ENCODE data around the gene SPON1. TPM values are rescaled to one million over a fixed set of nuclear protein-coding genes. Genes with fewer than 3 reads are reported as not detected.

Gene SPON1
- polyA plus RNA-seq, 2 of the 4 experiments (the other 2 are of a cell fraction): not detected

DNA sequence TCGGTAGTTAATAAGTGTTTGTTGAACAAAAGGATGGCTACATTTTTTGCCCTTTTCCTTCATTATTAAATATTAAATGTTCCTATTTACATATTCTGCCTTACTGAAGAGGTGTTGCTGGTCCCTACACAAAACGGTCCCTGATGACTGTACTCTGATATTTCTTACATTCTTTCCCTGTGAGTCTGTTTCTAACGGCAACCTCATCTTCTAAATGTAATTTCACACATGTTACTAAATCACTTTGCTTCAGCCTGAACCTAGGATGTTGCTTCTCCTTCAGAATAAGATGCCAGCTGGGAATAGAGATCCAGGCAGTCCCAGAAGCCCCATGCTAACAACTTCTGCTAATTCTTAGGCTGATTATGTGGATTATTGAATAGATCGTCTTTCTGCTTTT is 50.3 kb downstream of the SPON1 start:
- ATAC-seq (no peak), FAIRE-seq (no peak), DNase-seq (ENCODE audit: low read depth in 1 of 2, low spot score in 1 of 2) (no peak)
- POLR2A ChIA-PET: no interaction called here
- H3K4me1 ChIP-seq: peaks cover 10% of the 10 kb centered on the region
- CTCF ChIA-PET: interaction anchor here (1.0 kb wide), 1 partner anchor 12 kb away, joined by 4 read pairs; no protein-coding TSS in a partner anchor
- H3K4me2 ChIP-seq: no peak overlapping the region
- WGBS (ENCODE audit: missing lambda C conversion rate): 70% methylated on average over 4 of the region's 4 CpGs
- TF ChIP-seq FOSB (CRISPR knock-in tag; IDR thresholded peaks at IDR 0.05): no peak
- TF ChIP-seq MAZ (IDR thresholded peaks at IDR 0.05; ENCODE audit: borderline replicate concordance, low read depth, low read length): no peak
- no peak for TF ChIP-seq CBX8 (IDR thresholded peaks at IDR 0.05)
- no peak for TF ChIP-seq GATA3 (IDR thresholded peaks at IDR 0.05; ENCODE audit: borderline replicate concordance)
- no peak for TF ChIP-seq FOSL2 (IDR thresholded peaks at IDR 0.05)
- TF ChIP-seq FOSL2 (CRISPR knock-in tag; IDR thresholded peaks at IDR 0.05): no peak
- no peak for TF ChIP-seq JUNB (IDR thresholded peaks at IDR 0.05)
- H3K9me3 ChIP-seq: no peaks in the 10 kb centered on the region
- no peak overlapping the region for H3K4me3 ChIP-seq
- no peak overlapping the region for H3K27ac ChIP-seq

DNA sequence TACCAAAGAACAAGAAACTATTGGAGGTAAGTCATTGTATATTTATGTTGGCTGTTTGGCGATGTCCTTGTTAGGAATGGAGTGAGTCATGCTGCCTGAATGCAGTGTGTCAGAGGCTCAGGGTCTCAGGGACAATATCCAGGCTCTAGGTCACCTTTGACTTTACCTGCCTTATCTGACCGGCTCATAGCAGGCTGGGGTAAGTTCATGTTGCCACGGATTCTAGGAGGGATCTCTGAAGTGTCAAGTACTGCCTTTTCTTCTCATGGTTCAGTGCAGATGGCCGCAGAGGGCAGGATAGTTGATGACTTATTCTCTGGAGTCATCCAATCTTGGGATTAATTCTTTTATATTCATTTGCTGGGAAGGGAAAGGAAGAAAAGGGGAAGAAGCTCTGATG is 53.2 kb downstream of the SPON1 start:
- no peak for FAIRE-seq
- H3K27ac ChIP-seq: peak overlapping the region in 1 of 2 experiments; percentile 30; a peak in 1 of 6 replicates
- TF ChIP-seq MAZ (IDR thresholded peaks at IDR 0.05; ENCODE audit: borderline replicate concordance, low read depth, low read length): no peak
- no peak for TF ChIP-seq FOSL2 (IDR thresholded peaks at IDR 0.05)
- TF ChIP-seq FOSL2 (CRISPR knock-in tag; IDR thresholded peaks at IDR 0.05): peak; percentile 43; the same call in 1 of the 2 replicates
- ChIA-PET CTCF (no interaction called here), POLR2A (no interaction called here)
- 7% methylated on average over 4 of the region's 4 CpGs for WGBS (ENCODE audit: missing lambda C conversion rate)
- ATAC-seq: peak; percentile 73 to 78
- peaks cover 10% of the 10 kb centered on the region for H3K4me1 ChIP-seq
- peak overlapping the region; percentile 19; the same call in 2 of the 3 replicates for H3K4me2 ChIP-seq
- peak; percentile 21 to 22 for DNase-seq (ENCODE audit: low read depth in 1 of 2, low spot score in 1 of 2)
- H3K4me3 ChIP-seq: no peak overlapping the region
- H3K9me3 ChIP-seq: no peaks in the 10 kb centered on the region

DNA sequence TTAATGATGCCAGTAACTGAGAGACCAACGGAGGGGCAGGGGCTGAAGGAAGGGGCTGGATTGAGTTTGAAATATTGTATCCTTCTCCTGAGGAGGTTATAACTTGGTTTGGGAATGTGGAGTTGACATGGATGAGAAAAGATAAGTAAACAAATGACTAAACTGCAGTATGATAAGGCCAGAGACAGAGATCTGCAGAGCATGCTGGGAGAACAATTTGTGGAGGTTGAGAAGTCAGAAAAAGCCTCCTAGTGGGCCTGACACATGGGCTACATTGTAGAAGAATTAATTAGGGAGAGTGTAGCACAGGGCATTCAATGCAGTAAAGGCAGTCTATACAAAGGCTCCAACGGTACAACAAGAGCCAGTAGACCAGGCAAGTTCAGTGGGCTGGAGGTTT is 55.9 kb downstream of the SPON1 start:
- ChIA-PET CTCF (no interaction called here), POLR2A (no interaction called here)
- TF ChIP-seq NPAS2 (CRISPR knock-in tag; IDR thresholded peaks at IDR 0.05; ENCODE audit: borderline replicate concordance): no peak
- TF ChIP-seq, protein P1, sequence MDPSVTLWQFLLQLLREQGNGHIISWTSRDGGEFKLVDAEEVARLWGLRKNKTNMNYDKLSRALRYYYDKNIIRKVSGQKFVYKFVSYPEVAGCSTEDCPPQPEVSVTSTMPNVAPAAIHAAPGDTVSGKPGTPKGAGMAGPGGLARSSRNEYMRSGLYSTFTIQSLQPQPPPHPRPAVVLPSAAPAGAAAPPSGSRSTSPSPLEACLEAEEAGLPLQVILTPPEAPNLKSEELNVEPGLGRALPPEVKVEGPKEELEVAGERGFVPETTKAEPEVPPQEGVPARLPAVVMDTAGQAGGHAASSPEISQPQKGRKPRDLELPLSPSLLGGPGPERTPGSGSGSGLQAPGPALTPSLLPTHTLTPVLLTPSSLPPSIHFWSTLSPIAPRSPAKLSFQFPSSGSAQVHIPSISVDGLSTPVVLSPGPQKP (IDR thresholded peaks at IDR 0.05; ENCODE audit: low read depth, low read length): no peak
- no peak for TF ChIP-seq NR3C1 (IDR thresholded peaks at IDR 0.05)
- TF ChIP-seq, protein P2, sequence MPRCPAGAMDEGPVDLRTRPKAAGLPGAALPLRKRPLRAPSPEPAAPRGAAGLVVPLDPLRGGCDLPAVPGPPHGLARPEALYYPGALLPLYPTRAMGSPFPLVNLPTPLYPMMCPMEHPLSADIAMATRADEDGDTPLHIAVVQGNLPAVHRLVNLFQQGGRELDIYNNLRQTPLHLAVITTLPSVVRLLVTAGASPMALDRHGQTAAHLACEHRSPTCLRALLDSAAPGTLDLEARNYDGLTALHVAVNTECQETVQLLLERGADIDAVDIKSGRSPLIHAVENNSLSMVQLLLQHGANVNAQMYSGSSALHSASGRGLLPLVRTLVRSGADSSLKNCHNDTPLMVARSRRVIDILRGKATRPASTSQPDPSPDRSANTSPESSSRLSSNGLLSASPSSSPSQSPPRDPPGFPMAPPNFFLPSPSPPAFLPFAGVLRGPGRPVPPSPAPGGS (IDR thresholded peaks at IDR 0.05): no peak
- no peak for TF ChIP-seq ZFP36 (IDR thresholded peaks at IDR 0.05; ENCODE audit: borderline replicate concordance, partially characterized antibody)
- TF ChIP-seq MAZ (IDR thresholded peaks at IDR 0.05; ENCODE audit: borderline replicate concordance, low read depth, low read length): no peak
- H3K4me3 ChIP-seq: no peak overlapping the region
- DNase-seq (ENCODE audit: low read depth in 1 of 2, low spot score in 1 of 2) (peak in 1 of 2 experiments; percentile 12), FAIRE-seq (no peak), ATAC-seq (peak; percentile 11 to 51; a peak in 2 of 6 replicates)
- H3K9me3 ChIP-seq: no peaks in the 10 kb centered on the region
- H3K4me1 ChIP-seq: peaks cover 15% of the 10 kb centered on the region
- no peak overlapping the region for H3K27ac ChIP-seq
- H3K4me2 ChIP-seq: 0 out of 3 replicates have a peak overlapping the region, but pooled peaks have one; percentile 1
- 31% methylated on average over 2 of the region's 2 CpGs for WGBS (ENCODE audit: missing lambda C conversion rate)

DNA sequence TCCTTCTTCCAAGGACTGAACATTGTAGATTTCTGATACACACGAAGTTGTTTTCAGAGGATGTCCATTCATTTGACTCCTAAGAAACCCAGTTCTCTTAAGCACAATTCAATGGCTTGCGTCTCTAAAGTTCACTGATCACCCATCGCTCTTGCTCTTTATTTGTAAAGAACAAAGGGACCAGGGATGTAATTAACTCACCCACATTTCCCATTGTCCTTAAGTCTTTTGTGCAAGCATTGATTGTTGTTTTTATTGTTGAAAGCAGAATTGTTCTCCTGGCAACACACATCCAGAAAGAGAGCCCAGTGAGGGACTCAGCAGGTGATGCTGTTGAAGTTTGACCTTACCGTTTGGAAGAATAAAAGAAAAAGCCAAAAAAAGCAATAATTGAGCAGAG is 59.2 kb downstream of the SPON1 start:
- Histone ChIP-seq H3K4me2 (no peak overlapping the region), H3K4me1 (peaks cover 5% of the 10 kb centered on the region; the same call in 2 of the 3 replicates), H3K9me3 (no peaks in the 10 kb centered on the region), H3K4me3 (no peak overlapping the region), H3K27ac (no peak overlapping the region)
- POLR2A ChIA-PET: no interaction called here
- TF ChIP-seq ZC3H11A (IDR thresholded peaks at IDR 0.05) (no peak), HDAC2 (IDR thresholded peaks at IDR 0.05) (no peak), CEBPB (IDR thresholded peaks at IDR 0.05) (no peak), ESRRA (IDR thresholded peaks at IDR 0.05; ENCODE audit: borderline replicate concordance, low read length) (no peak), ZSCAN20 (CRISPR knock-in tag; IDR thresholded peaks at IDR 0.05) (no peak), HOXB13 (CRISPR knock-in tag; IDR thresholded peaks at IDR 0.05; ENCODE audit: low read depth) (no peak)
- DNase-seq (ENCODE audit: low read depth in 1 of 2, low spot score in 1 of 2): no peak
- ATAC-seq: no peak
- CTCF ChIA-PET: no interaction called here
- FAIRE-seq: no peak
- 69% methylated on average over 4 of the region's 4 CpGs for WGBS (ENCODE audit: missing lambda C conversion rate)

Measured in A549 (cell line).